H9 (cell line): ENCODE measurements around the gene TFEB. TPM values are rescaled to one million over a fixed set of nuclear protein-coding genes. Genes with fewer than 3 reads are reported as not detected.

Source experiments
- DNase-seq: peaks from one replicate; pipeline ENCODE4 v3.0.0-alpha.2; 2017
- H2AFZ ChIP-seq: one replicate; pipeline ENCODE4 v1.6.1; 2013; ENCODE audit warnings: mild to moderate bottlenecking, low read length, control low read depth, moderate library complexity
- H2AK5ac ChIP-seq: 2 replicates; pipeline ENCODE4 v1.6.1; 2013; ENCODE audit warnings: low read length, control low read depth, mixed read lengths; ENCODE audit not compliant: insufficient read length
- H2BK120ac ChIP-seq: one replicate; pipeline ENCODE4 v1.6.1; 2013; ENCODE audit warnings: low read depth, mild to moderate bottlenecking, low read length, control low read depth, inconsistent platforms; ENCODE audit not compliant: poor library complexity, severe bottlenecking
- H2BK12ac ChIP-seq: 2 replicates; pipeline ENCODE4 v1.6.1; 2013; ENCODE audit warnings: low read length, control low read depth, mixed read lengths, low read depth; ENCODE audit not compliant: insufficient read length
- H2BK15ac ChIP-seq: 2 replicates; pipeline ENCODE4 v1.6.1; 2013; ENCODE audit warnings: low read depth, low read length, control low read depth
- H2BK20ac ChIP-seq: one replicate; pipeline ENCODE4 v1.6.1; 2013; ENCODE audit warnings: low read depth, mild to moderate bottlenecking, low read length, control low read depth, inconsistent platforms; ENCODE audit not compliant: poor library complexity, severe bottlenecking
- H2BK5ac ChIP-seq: 2 replicates; pipeline ENCODE4 v1.6.1; 2013; ENCODE audit warnings: low read length, control low read depth, mixed read lengths; ENCODE audit not compliant: insufficient read length
- H3K14ac ChIP-seq: 2 replicates; pipeline ENCODE4 v1.6.1; 2013; ENCODE audit warnings: low read length, control low read depth; ENCODE audit not compliant: insufficient read depth
- H3K18ac ChIP-seq: 2 replicates; pipeline ENCODE4 v1.6.1; 2013; ENCODE audit warnings: low read depth, mild to moderate bottlenecking, mixed read lengths, low read length, control low read depth; ENCODE audit not compliant: insufficient read length
- H3K23ac ChIP-seq: 2 replicates; pipeline ENCODE4 v1.6.1; 2013; ENCODE audit warnings: low read length, control low read depth, mixed read lengths, low read depth; ENCODE audit not compliant: insufficient read length
- H3K23me2 ChIP-seq: 2 replicates; pipeline ENCODE4 v1.6.1; 2013; ENCODE audit warnings: low read depth, mild to moderate bottlenecking, mixed read lengths, low read length, control low read depth; ENCODE audit not compliant: insufficient read length, poor library complexity, severe bottlenecking
- H3K27ac ChIP-seq: 2 replicates; pipeline ENCODE4 v1.5.1; 2013; ENCODE audit warnings: low read length, control low read depth, mixed read lengths, low read depth; ENCODE audit not compliant: insufficient read length
- H3K27me3 ChIP-seq: 2 replicates; pipeline ENCODE4 v1.6.1; 2013; ENCODE audit warnings: low read length, control low read depth, inconsistent platforms; ENCODE audit not compliant: insufficient read depth
- H3K4ac ChIP-seq: 2 replicates; pipeline ENCODE4 v1.6.1; 2013; ENCODE audit warnings: low read depth, mild to moderate bottlenecking, control low read depth, inconsistent platforms, low read length, moderate library complexity
- H3K4me1 ChIP-seq: 2 replicates; pipeline ENCODE4 v1.6.1; 2013; ENCODE audit warnings: low read length, control low read depth, inconsistent platforms; ENCODE audit not compliant: insufficient read depth
- H3K4me2 ChIP-seq: 2 replicates; pipeline ENCODE4 v1.6.1; 2013; ENCODE audit warnings: low read length, control low read depth, mixed read lengths; ENCODE audit not compliant: insufficient read length, insufficient read depth
- H3K56ac ChIP-seq: 2 replicates; pipeline ENCODE4 v1.6.1; 2013; ENCODE audit warnings: low read depth, mild to moderate bottlenecking, mixed read lengths, low read length, control low read depth; ENCODE audit not compliant: insufficient read length
- H3K79me1 ChIP-seq: 2 replicates; pipeline ENCODE4 v1.6.1; 2013; ENCODE audit warnings: low read depth, mild to moderate bottlenecking, moderate library complexity, low read length, control low read depth, inconsistent platforms; ENCODE audit not compliant: insufficient read depth, poor library complexity, severe bottlenecking
- H3K79me2 ChIP-seq: 2 replicates; pipeline ENCODE4 v1.6.1; 2013; ENCODE audit warnings: low read length, control low read depth, inconsistent platforms; ENCODE audit not compliant: insufficient read depth
- H3K9ac ChIP-seq: 2 replicates; pipeline ENCODE4 v1.6.1; 2013; ENCODE audit warnings: low read length, control low read depth, mixed read lengths; ENCODE audit not compliant: insufficient read length; ENCODE audit errors: extremely low read depth
- H3K9me3 ChIP-seq: one replicate; pipeline ENCODE4 v1.6.1; 2013; ENCODE audit warnings: low read depth, low read length, inconsistent platforms; ENCODE audit not compliant: control insufficient read depth
- H3T11ph ChIP-seq: one replicate; pipeline ENCODE4 v1.6.1; 2013; ENCODE audit warnings: mild to moderate bottlenecking, low read length, control low read depth, inconsistent platforms
- H4K20me1 ChIP-seq: one replicate; pipeline ENCODE4 v1.6.1; 2013; ENCODE audit not compliant: control insufficient read depth, insufficient read length, insufficient read depth
- H4K5ac ChIP-seq: 2 replicates; pipeline ENCODE4 v1.6.1; 2013; ENCODE audit warnings: low read depth, mild to moderate bottlenecking, mixed read lengths, low read length, control low read depth; ENCODE audit not compliant: insufficient read length
- H4K8ac ChIP-seq: replicated peaks from 2 replicates; pipeline ENCODE4 v1.6.1; 2013; ENCODE audit warnings: low read length, control low read depth, mixed read lengths, low read depth; ENCODE audit not compliant: insufficient read length
- H4K91ac ChIP-seq: 2 replicates; pipeline ENCODE4 v1.6.1; 2013; ENCODE audit warnings: low read depth, mild to moderate bottlenecking, moderate library complexity, mixed read lengths, low read length, control low read depth; ENCODE audit not compliant: insufficient read length
- H3K27ac Mint-ChIP-seq, 3 experiments: 2 replicates in 2 of 3; 3 replicates in 1 of 3; pipeline ENCODE4 v1.8.0; 2020 to 2021; ENCODE audit warnings: mixed read lengths in 3 of 3, mild to moderate bottlenecking in 1 of 3, moderate library complexity in 1 of 3
- H3K27me3 Mint-ChIP-seq: 2 replicates; pipeline ENCODE4 v1.8.0; 2021; ENCODE audit warnings: low read depth, mild to moderate bottlenecking, moderate library complexity, mixed read lengths
- H3K36me3 Mint-ChIP-seq, 3 experiments: 2 replicates in 2 of 3; 3 replicates in 1 of 3; pipeline ENCODE4 v1.8.0; 2020 to 2021; ENCODE audit warnings: low read depth in 3 of 3, mixed read lengths in 3 of 3; ENCODE audit not compliant: insufficient read depth in 1 of 3
- H3K4me1 Mint-ChIP-seq, 2 experiments: 2 replicates each; pipeline ENCODE4 v1.8.0; 2020; ENCODE audit warnings: mixed read lengths in 2 of 2
- H3K4me3 Mint-ChIP-seq, 2 experiments: 2 replicates in 1 of 2; 3 replicates in 1 of 2; pipeline ENCODE4 v1.8.0; 2020 to 2021; ENCODE audit warnings: mild to moderate bottlenecking in 2 of 2, mixed read lengths in 2 of 2, moderate library complexity in 1 of 2
- H3K9me3 Mint-ChIP-seq, 2 experiments: 2 replicates in 1 of 2; 3 replicates in 1 of 2; pipeline ENCODE4 v1.8.0; 2020; ENCODE audit warnings: mild to moderate bottlenecking in 2 of 2, mixed read lengths in 2 of 2, moderate library complexity in 1 of 2
- WGBS: extraction: QIAGEN DNeasy Blood & Tissue Kit; methylation state at CpG from one replicate; pipeline ENCODE4 v1.1.7; 2013; ENCODE audit warnings: missing lambda C conversion rate, low lambda C conversion rate, mixed read lengths; ENCODE audit not compliant: insufficient read length; ENCODE audit errors: extremely low coverage; 5-methylcytosine and 5-hydroxymethylcytosine counted together
- total RNA-seq: library from RNA; stranded (reverse); gene quantifications from 2 replicates; pipeline ENCODE4 v1.2.1, GENCODE V29; 2021
- TF ChIP-seq, protein P1 (sequence below): fragments of 200-600 bp; sonication (generic); conservative IDR thresholded peaks from 3 replicates; pipeline ENCODE4 v1.8.0; 2021; ENCODE audit warnings: antibody characterized with exemption, mild to moderate bottlenecking

The TFEB gene
- total RNA-seq, 1 experiment from 2014 or later: 1.2 TPM

- no peaks in the 10 kb centered on the region for H3K79me2 ChIP-seq
- no peak overlapping the region for H3K27ac Mint-ChIP-seq
- H4K8ac ChIP-seq: no peak overlapping the region
- H3K9ac ChIP-seq: no peak overlapping the region
- no peaks in the 10 kb centered on the region for H3K79me1 ChIP-seq
- WGBS: no CpG with 5 or more reads among the region's 6 CpGs
- no peaks in the 10 kb centered on the region for H3K27me3 ChIP-seq
- TF ChIP-seq, protein P1, sequence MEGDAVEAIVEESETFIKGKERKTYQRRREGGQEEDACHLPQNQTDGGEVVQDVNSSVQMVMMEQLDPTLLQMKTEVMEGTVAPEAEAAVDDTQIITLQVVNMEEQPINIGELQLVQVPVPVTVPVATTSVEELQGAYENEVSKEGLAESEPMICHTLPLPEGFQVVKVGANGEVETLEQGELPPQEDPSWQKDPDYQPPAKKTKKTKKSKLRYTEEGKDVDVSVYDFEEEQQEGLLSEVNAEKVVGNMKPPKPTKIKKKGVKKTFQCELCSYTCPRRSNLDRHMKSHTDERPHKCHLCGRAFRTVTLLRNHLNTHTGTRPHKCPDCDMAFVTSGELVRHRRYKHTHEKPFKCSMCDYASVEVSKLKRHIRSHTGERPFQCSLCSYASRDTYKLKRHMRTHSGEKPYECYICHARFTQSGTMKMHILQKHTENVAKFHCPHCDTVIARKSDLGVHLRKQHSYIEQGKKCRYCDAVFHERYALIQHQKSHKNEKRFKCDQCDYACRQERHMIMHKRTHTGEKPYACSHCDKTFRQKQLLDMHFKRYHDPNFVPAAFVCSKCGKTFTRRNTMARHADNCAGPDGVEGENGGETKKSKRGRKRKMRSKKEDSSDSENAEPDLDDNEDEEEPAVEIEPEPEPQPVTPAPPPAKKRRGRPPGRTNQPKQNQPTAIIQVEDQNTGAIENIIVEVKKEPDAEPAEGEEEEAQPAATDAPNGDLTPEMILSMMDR: no peak
- H3K9me3 ChIP-seq: no peaks in the 10 kb centered on the region
- DNase-seq: peak; percentile 43
- H2AFZ ChIP-seq: no peak overlapping the region
- peaks cover 12% of the 10 kb centered on the region for H3K23me2 ChIP-seq
- H2BK5ac ChIP-seq: no peak overlapping the region
- H2BK20ac ChIP-seq: no peak overlapping the region
- H3K4me2 ChIP-seq: peak overlapping the region; percentile 55
- no peak overlapping the region for H3K23ac ChIP-seq
- no peak overlapping the region for H3K14ac ChIP-seq
- H2AK5ac ChIP-seq: no peak overlapping the region
- H3K27me3 Mint-ChIP-seq: peaks cover 27% of the 10 kb centered on the region
- H3K36me3 Mint-ChIP-seq: no peaks in the 10 kb centered on the region
- H3K27ac ChIP-seq: no peak overlapping the region
- no peak overlapping the region for H3T11ph ChIP-seq
- no peak overlapping the region for H2BK12ac ChIP-seq
- H4K91ac ChIP-seq: no peak overlapping the region
- H2BK120ac ChIP-seq: no peak overlapping the region
- H2BK15ac ChIP-seq: no peak overlapping the region
- no peaks in the 10 kb centered on the region; the same call in 1 of the 2 replicates for H3K4me1 ChIP-seq
- H3K56ac ChIP-seq: no peak overlapping the region
- H4K20me1 ChIP-seq: no peaks in the 10 kb centered on the region
- H3K4me3 Mint-ChIP-seq: peak overlapping the region; percentile 54 to 79; a peak in 4 of 5 replicates
- H3K9me3 Mint-ChIP-seq: no peaks in the 10 kb centered on the region; a peak in 1 of 5 replicates
- no peak overlapping the region for H4K5ac ChIP-seq
- no peak overlapping the region for H3K18ac ChIP-seq
- H3K4ac ChIP-seq: no peak overlapping the region
- peaks cover 27 to 29% of the 10 kb centered on the region in 2 experiments for H3K4me1 Mint-ChIP-seq
These were observed 852 bp upstream of the TFEB start for GRCh38 chr6:41736186-41736733.
